Right lobe of liver (tissue), 4 donors: ENCODE data around the gene SLC35E2B.

ENCODE experiments used
- POLR2A ChIP-seq: fragments of 450-650 bp; IDR thresholded peaks from one replicate; pipeline ENCODE4 v1.6.1; 2017; ENCODE audit warnings: antibody characterized with exemption, mild to moderate bottlenecking
- TF ChIP-seq, protein P1 (sequence below), 4 donors: fragments of 200-600 bp in 3 of 4; fragments of 450-650 bp in 1 of 4; IDR thresholded peaks; one replicate each; pipeline versions ENCODE4 v1.5.1 to v1.8.0; 2016 to 2022; ENCODE audit warnings: antibody characterized with exemption in 4 of 4, mild to moderate bottlenecking in 2 of 4
- donor health status: DM: no; HTN: no; CAD: no.
- donor health status: DM: no; HTN: no; CAD: no.
- donor health status: DM: no; HTN: yes; CAD: no.

DNA sequence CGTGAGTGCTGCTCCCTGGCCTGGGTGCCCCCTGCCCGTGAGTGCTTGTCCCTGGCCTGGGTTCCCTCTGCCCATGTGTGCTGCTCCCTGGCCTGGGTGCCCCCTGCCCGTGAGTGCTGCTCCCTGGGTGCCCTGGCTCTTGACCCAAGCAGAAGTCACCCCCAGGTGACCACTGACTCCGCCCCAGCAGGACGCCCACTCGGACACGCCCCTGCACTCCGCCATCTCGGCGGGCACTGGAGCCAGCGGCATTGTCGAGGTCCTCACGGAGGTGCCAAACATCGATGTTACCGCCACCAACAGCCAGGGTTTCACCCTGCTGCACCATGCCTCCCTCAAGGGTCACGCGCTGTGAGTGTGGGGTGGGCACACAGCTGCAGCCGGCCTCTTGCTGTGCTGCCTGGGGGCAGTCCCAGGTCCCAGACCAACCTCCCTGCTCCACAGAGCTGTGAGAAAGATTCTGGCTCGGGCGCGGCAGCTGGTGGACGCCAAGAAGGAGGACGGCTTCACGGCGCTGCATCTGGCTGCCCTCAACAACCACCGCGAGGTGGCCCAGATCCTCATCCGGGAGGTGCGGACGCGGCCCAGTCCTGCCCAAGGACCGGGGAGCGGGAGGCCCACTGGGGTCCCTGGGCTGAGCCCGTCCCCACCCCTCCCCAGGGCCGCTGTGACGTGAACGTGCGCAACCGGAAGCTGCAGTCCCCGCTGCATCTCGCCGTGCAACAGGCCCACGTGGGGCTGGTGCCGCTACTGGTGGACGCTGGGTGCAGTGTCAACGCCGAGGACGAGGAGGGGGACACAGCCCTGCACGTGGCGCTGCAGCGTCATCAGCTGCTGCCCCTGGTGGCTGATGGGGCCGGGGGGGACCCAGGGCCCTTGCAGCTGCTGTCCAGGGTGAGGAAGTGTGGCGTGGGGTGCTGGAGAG lies 64.5 kb downstream of the SLC35E2B start:
- TF ChIP-seq, protein P1, sequence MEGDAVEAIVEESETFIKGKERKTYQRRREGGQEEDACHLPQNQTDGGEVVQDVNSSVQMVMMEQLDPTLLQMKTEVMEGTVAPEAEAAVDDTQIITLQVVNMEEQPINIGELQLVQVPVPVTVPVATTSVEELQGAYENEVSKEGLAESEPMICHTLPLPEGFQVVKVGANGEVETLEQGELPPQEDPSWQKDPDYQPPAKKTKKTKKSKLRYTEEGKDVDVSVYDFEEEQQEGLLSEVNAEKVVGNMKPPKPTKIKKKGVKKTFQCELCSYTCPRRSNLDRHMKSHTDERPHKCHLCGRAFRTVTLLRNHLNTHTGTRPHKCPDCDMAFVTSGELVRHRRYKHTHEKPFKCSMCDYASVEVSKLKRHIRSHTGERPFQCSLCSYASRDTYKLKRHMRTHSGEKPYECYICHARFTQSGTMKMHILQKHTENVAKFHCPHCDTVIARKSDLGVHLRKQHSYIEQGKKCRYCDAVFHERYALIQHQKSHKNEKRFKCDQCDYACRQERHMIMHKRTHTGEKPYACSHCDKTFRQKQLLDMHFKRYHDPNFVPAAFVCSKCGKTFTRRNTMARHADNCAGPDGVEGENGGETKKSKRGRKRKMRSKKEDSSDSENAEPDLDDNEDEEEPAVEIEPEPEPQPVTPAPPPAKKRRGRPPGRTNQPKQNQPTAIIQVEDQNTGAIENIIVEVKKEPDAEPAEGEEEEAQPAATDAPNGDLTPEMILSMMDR (IDR thresholded peaks at IDR 0.05): no peak
- no peak for TF ChIP-seq POLR2A
